Left colon (tissue), 2 donors: ENCODE measurements around the gene TRPC4. TPM values are rescaled to one million over a fixed set of nuclear protein-coding genes. Genes with fewer than 3 reads are reported as not detected.
"Not testable (repeated sequence)": the region's sequence is repeated elsewhere in the genome, so short reads cannot be mapped to it uniquely, and the experiment has no call there.

Source experiments
- ATAC-seq: fragments of 200-7000 bp; cut with Tn5 transposase; one replicate; pipeline ENCODE4 v1.9.1; 2020; ENCODE audit warnings: mild to moderate bottlenecking, moderate library complexity
- DNase-seq, 2 donors: peaks; one replicate each; pipeline ENCODE4 v3.0.0-alpha.2; 2020
- intact Hi-C, 2 donors: fragments of 100-400 bp; cut with DNase I in 1 of 2; cut with micrococcal nuclease in 1 of 2; formaldehyde crosslinking; loops; one replicate each; pipeline versions ENCODE4 v1.11.2 to v1.14.0; 2022; cut with DNase I, micrococcal nuclease
- total RNA-seq, 2 donors: library from RNA; stranded (reverse); fragmentation: NEBNext Ultra II Directional; extraction: Animal tissue kit (Norgen Biotek cat#: 25700); gene quantifications; one replicate each; pipeline ENCODE4 v1.2.1, GENCODE V29; 2021
- donor health status: DM: no; HTN: no; CAD: no.
- donor health status: DM: yes; HTN: yes; CAD: no.

TRPC4 gene
- total RNA-seq, 2 donors from 2014 or later, result 0.24 to 0.56 TPM

DNA sequence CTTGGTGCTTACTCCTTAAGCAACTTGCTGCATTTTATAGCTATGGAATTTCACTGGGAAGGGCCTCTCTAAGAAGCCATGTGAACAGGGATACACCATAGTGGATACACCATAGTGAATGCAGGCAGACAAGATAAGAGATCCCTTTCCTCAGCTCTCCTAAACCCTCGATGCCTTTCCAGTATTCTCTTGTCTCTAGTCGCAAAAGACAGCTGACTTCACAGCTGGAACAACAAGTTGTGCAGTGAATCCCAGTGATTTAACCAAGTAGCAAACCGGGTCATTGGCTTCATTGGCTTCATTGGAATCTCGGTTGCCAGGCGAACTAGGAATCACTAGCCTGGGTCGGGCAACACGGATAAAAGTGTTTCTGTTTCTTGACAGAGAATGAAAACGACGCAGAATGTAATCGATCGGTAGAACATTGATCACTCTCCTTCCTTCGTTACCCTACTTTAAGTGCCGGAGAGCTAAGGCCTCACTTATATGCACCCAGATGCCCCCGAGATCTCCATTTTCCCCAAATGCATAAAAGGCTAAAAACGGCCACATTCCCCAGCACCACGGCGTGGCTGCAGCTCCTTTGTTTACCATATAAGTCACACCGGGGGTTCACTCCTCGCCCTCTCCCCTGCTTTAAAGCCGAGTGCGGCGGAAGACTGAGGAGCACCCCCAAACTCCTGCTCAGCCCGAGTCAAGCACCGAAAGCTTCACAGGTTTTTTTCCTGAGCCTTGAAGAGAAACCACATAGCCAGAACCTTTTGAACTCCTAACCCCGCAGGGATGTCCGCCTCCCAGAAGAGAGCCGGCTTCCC is 674 bp downstream of the TRPC4 start:
- ATAC-seq (no peak), DNase-seq (peak in 1 of 2 donors; percentile 3)
- intact Hi-C loops, result no loop called here

DNA sequence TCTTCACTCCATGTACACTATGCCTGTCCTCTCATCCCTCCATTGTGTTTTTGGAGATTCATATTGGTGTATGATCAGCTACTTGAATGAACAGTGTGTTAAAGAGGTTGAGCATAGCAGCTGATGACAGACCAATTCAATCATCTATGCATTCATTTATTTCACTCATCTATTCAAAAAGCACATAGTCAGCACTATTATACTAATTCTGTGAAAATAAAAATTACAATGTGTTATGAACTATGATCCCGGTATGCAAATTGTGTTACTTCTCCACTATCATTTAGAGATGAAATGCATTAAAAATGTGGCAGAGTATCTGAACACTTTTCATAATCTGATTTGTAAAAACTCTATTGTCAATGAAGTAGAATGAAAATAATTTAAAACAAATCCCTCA is 5.9 kb downstream of the TRPC4 start:
- DNase-seq (no peak), ATAC-seq (no peak)
- intact Hi-C loops, result no loop called here

DNA sequence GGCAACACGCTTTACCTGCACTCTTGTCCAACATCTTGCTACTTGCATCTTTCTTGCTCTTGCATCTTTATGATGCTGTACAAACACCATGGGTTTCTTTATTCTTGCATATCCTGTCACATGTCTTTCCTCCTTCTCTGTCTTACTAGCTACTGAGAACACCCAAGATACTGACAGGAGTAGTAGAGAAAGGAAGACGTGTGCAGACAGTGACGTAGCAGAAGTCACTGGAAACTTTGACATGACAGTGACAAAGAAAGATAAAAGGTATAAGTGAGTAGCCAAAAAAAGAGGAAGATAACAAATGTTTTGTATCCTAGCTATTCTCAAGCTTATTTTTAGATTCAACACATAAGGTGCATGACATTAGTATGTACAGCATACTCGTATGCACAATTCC is 34.2 kb downstream of the TRPC4 start:
- intact Hi-C loops, result no loop called here
- ATAC-seq, result no peak
- no peak for DNase-seq

DNA sequence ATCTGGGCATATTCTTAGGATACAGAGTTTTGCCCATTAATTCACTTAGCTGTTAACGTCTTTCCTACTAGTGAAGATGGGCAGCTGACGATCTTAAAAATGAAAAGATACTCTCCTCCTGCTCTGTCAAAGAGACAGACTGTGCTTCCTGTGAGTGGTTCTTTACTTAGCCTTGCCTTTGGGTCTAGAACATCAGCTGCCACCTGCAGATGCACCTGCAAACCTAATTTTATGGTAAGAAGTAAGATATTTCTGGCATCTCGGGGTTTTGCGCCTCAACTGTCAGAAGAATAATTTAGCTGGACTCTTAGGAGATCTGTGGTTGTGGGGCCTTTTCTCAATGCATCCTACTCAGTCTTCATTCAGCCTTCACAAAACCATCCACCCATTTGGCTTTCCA is 36.2 kb downstream of the TRPC4 start:
- intact Hi-C loops, result no loop called here
- ATAC-seq (no peak), DNase-seq (no peak)

DNA sequence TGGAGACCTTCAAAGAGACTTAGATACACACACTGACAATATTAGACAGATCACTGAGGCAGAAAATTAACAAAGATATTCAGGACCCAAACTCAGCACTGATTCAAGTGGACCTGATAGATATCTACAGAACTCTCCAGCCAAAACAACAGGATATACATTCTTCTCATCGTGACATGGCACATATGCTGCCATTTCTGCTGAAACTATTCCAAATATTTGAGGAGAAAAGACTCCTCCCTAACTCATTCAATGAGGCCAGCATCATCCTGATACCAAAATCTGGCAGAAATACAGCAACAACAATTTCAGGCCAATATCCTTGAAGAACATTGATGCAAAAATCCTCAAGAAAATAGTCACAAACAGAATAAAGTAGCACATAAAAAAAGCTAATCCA is 53.3 kb downstream of the TRPC4 start:
- DNase-seq (no peak), ATAC-seq (no peak)
- intact Hi-C loops, result no loop called here

DNA sequence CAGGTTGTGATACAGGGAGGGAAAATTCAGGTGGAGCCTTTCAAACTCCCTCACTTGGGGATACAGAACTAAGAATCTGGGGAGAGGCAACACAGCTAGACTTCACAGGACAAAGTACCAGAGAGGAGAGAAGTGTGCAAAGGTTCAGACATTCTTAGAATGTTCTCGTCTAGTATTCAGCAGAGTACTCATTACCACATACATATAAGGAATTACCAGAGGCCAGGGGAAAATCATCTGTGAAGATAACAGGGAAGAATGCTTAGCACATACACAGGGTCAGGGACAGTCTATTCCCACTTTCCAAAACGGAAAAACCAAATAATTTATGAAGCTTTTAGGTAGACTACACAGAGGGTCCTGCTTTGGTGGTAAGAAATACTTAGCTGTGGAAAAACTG is 58.1 kb downstream of the TRPC4 start:
- DNase-seq (no peak), ATAC-seq (no peak)
- intact Hi-C loops, result no loop called here

DNA sequence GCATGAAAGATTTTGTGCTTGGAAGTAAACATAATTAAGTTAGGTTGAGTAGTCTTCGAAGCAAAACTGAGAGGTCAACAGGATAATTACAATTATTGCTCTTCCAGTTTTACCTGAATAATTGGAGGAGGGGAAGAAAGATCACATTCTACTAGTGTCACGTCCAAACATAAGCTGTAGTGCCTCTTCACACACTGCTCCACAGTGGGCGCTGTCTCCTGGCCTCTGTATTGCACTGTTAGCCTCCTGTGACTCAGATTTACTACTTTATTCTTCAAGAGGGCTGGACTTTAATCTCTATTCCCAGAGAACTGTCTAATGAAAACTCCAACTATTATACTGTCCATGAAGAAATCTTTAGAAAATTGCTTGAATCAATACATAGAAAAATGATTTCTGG is 62.9 kb downstream of the TRPC4 start:
- intact Hi-C loops, result no loop called here
- ATAC-seq (no peak), DNase-seq (no peak)

DNA sequence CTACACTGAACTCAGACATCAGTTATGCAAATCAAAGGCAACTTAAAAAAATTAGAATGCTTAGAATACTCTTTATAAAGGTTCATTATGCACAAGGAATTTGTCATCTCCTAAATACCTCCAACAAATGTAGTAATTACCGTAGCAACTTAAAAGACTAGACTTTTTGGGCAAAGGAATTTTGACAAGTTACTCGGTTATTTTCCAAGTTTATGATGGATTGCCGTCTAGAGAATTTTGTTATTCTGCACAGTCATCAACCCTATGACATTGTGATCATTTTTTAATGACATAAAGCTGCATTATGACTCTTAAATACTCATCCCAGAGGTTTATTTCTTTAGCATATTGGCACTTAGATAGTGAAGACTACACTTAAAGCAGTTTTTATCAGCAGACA is 71.9 kb downstream of the TRPC4 start:
- no peak for DNase-seq
- intact Hi-C loops, result no loop called here

DNA sequence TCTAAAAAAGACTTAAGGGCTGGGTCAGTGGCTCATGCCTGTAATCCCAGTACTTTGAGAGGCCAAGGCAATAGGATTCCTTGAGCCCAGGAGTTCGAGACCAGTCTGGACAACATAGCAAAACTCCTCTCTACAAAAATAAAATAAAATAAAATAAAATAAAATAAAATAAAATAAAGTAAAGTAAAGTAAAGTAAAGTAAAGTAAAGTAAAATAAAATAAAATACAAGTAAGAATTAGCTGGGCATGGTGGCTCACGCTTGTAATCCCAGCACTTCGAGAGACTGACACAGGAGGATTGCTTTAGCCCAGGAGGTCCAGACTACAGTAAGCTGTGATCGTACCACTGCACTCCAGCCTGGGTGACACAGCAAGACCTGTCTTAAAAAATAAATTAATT is 72.8 kb downstream of the TRPC4 start:
- intact Hi-C loops, DNase-seq, ATAC-seq: not testable (repeated sequence)

More for the DNA sequence above, 71.9 kb downstream of the TRPC4 start:
- no peak for ATAC-seq

DNA sequence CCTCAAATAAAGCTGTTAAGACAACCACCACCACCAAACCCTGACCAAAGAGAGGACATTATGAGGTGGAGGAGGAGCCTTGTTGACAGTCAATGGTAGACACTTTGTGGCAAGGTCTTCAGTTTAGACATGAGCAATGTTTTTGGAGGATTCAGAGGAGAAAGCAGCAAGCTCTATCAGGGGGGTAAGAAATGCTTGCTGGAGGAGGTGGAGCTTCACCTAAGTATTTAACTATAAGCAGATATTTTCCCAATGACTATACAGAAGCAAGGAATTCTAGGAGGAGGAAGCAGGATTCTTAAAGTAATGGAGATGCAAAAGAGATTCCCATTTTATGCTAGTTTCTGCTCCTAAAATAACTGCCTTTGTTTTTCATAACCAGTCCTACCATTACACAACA is 74.2 kb downstream of the TRPC4 start:
- intact Hi-C loops, result no loop called here
- no peak for DNase-seq
- ATAC-seq, result no peak

DNA sequence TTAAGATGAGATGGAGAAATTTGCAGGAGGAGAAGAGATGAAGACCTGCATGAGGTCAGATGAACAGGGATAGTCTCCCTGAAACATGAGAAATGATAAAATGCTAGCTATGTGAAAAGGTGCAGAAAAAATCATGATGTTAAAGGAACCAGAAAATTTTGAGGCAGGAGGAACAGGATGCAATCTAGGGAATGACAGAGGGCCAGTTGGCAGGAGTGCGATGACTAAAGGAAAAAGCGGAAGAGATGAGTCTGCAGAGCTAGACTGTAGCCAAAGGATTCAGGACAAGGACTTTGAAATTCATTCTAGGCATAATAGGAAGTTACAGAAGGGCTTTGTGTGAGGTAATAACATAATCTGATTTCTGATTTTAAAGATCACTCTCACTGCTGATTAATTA is 77.9 kb downstream of the TRPC4 start:
- no peak for ATAC-seq
- intact Hi-C loops, result no loop called here
- DNase-seq, result no peak

DNA sequence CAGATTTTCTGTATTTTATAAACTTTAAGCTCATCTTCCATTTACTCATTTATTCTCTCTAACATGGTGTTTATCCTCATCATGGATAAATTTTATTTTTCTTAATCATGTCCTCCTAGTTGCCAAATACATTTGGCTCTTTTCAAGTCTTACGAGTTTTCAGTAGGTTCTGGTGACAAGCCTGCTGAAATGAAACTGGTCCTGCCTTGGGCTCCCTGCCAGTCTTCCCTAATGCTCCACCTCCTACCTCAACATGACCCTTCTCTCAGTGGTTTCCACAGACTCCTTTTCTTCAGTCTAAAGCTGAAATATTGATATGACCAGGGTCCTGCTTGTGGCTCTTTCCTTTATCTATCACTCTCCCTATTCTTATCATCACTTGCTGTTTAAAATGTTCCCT is 81.2 kb downstream of the TRPC4 start:
- intact Hi-C loops, result no loop called here
- no peak for ATAC-seq

DNA sequence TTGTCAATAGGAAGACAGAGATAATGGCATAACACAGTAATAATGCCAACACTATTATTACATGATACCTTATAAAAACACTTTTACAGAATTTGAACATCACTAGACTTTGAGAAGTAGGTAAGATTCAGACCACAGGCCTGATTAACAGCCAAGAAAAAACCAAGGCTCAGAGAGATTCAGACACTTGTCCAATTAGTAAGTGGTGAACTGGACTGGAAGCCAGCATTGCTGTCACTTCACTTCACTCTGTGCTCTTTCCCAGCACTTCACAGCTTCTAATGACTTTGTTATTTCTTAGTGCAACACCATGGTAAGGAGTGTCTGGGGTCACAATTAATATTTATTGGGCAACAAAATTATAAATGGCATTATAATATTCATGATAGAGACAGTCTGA is 91.9 kb downstream of the TRPC4 start:
- intact Hi-C loops, result no loop called here
- DNase-seq, result no peak
- no peak for ATAC-seq

More for the DNA sequence above, 81.2 kb downstream of the TRPC4 start:
- DNase-seq, result no peak

DNA sequence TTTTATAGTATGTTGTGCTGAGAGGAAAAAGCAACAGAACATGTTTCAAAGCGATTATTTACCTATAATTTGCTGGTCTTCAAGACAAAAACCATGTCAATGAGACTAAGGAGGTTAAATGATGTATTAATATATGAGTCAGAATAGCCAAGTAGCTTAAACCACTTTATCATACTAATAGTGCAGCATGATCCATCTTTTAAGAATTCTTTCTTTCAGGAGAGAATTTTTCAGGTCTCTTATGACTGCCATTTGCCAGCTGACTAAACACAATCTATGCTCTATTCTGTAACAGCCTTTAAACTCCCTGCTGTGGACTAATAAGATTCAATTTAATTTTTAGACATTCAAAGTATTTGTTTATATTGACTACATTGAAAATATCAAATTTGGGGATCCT is 93.7 kb downstream of the TRPC4 start:
- intact Hi-C loops, result no loop called here
- ATAC-seq (no peak), DNase-seq (no peak)

DNA sequence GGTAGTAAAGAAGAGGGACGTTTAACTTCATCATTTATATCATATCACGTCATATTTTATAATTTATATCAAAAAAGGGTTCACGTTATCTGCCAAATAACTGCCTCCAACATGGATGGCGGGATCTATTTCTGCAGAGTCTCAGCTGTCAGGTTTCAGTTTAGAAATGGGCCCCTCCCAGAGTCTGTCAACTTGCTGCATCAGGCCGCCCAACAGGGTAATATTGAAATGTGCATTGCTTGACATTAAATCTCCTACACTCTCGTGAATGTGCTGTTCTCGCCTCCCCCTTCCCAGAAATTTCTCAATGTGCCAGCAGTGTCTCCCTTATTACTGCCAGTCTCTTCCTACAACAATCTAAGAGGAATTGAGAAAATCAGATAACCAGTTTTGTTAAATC is 96.9 kb downstream of the TRPC4 start:
- intact Hi-C loops, result no loop called here
- ATAC-seq (no peak), DNase-seq (no peak)

DNA sequence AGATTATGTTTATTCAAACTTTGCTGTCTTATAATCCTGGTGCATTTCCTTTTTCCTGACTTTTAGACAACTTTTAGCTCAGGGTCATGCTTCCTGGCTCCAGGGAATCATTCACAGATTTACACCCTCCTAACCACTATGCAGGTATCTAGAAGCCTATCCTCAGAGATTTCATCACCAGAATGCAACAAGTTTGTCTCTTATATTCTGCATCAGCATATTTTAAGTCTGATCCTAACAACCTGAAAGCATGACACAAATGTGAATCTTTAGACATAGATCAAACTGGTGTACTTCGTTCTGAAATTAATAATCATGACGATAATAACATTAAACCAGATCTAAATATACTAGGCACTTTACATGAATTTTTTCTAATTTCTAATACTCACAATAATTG is 100.0 kb downstream of the TRPC4 start:
- DNase-seq (no peak), ATAC-seq (no peak)
- intact Hi-C loops, result no loop called here

DNA sequence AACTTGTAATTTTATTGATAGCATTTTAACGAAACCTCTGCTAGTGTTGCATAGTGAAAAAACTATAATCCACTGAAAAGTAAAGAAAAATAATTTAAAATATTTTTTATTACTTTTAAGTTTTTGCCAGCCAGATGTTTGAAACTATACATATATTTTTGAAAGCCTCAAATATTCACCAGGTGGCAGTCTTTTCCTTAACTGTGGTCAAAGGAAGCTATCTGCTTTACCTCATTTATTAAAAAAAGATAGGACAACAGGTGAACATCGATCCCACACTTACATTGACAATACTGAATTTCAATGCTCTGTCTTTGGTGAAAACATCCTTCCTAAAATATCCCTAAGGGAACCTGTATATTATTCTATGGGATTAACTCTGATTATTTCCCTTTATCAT is 100.5 kb downstream of the TRPC4 start:
- no peak for ATAC-seq
- intact Hi-C loops, result no loop called here
- no peak for DNase-seq

DNA sequence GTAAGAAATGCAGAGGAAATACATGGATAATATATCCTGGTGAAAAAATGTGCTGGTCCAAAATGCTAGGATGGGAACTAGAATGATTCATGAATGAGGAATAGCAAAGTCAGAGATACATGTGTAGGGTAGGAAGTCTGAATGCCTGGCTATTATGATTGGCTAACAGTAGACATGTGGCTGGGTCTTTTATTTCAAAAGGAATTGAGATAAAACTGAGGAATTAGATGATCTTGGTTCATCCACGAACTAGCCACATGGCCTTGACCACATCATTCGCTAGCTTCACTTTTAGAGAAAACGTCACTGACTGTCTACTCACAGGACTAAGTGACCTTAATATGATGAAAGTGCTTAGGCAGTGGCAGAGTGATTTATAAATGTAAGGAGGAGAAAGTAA is 103.1 kb downstream of the TRPC4 start:
- intact Hi-C loops, result no loop called here
- ATAC-seq, result no peak

DNA sequence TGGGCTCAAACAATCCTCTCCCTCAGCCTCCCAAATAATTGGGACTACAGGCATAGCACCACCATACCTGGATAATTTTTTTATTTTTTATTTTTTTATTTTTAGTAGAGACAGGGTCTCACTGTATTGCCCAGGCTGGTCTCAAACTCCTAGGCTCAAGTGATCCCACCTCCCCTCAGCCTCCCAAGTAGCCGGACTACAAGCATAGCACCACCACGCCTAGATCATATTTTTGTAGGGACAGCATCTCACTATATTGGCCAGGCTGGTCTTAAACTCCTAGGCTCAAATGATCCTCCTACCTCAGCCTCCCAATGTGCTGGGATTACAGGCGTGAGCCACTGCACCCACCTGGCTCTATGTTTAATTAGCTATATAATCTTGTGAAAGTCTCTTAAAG is 114.2 kb downstream of the TRPC4 start:
- DNase-seq (no peak), ATAC-seq (no peak)
- intact Hi-C loops, result no loop called here

More for the DNA sequence above, 103.1 kb downstream of the TRPC4 start:
- DNase-seq, result no peak

DNA sequence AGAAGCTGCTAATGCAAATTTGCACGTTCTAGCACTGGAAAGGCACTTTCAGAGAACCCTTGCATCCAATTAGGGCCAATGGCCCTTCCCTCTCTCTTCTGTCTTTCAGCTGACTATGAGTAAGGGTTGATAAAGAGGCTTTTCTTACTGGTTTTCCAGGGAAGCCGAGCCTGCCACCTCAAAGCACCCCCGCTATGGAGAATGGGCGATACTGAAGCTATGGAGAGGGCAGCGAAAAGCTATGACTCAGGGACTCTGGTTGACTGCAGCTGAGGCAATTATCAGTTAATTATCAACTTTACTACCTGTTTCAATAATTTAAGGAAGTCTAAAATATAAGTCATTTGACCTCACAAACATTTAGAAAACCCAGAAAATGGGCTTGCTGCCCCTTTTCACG is 115.8 kb downstream of the TRPC4 start:
- ATAC-seq (no peak), DNase-seq (no peak)
- intact Hi-C loops, result no loop called here

DNA sequence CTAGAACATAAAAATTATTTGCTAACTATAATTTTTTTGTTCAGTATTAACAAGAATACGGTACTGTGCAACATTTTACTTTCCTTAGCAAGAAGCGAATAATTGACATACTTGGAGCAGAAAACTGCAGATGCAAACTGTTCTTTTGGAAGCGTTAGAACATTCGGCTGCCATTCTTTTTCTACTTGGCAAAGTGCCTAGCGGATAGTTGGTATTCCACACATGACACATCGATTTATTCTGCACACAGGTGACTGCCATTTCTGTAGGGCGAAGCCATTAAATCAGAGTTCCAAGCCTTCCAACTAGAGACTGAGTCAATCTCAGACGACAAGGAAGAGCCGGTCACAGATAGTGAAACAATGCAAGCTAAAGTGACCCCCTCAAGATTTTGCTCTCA is 117.4 kb downstream of the TRPC4 start:
- ATAC-seq (no peak), DNase-seq (no peak)
- intact Hi-C loops, result no loop called here
